ENCODE results near the gene ITGB3. TPM values are rescaled to one million over a fixed set of nuclear protein-coding genes. Genes with fewer than 3 reads are reported as not detected.

ITGB3 gene
- total RNA-seq, 1 experiment from 2014 or later, result 0.48 TPM

- Mint-ChIP-seq H3K36me3 (ENCODE audit: insufficient read depth, unreplicated experiment) (no peaks in the 10 kb centered on the region), H3K4me1 (ENCODE audit: low read depth, unreplicated experiment) (no peaks in the 10 kb centered on the region), H3K27ac (ENCODE audit: unreplicated experiment) (no peak overlapping the region), H3K4me3 (ENCODE audit: unreplicated experiment) (no peak overlapping the region), H3K9me3 (ENCODE audit: unreplicated experiment) (no peaks in the 10 kb centered on the region), H3K27me3 (ENCODE audit: insufficient read depth, unreplicated experiment) (no peaks in the 10 kb centered on the region)
- H3K4me1 ChIP-seq, result no peaks in the 10 kb centered on the region
- 0 out of 2 replicates have a peak, but pooled peaks cover 3% of the 10 kb centered on the region for H3K9me3 ChIP-seq
- H3K4me3 ChIP-seq (ENCODE audit: low read depth, low read length), result no peak overlapping the region
- no TSS peak for BruUV-seq (replicated peaks)
- CTCF ChIA-PET, result no interaction called here
- TF ChIP-seq CTCF (IDR thresholded peaks at IDR 0.05; ENCODE audit: insufficient read depth in 1 of 2, low read depth in 1 of 2, low read length in 1 of 2, severe bottlenecking in 1 of 2, unreplicated experiment in 1 of 2), result no peak
- H3K27me3 ChIP-seq (replicated peaks; ENCODE audit: control insufficient read depth, insufficient read depth, low read length), result 0 out of 2 replicates have a peak, but pooled peaks cover under 1% of the 10 kb centered on the region
- no peaks in the 10 kb centered on the region for H3K36me3 ChIP-seq (ENCODE audit: control insufficient read depth, insufficient read depth, low read length)
- POLR2A ChIA-PET, result no interaction called here
- intact Hi-C loops (cut with micrococcal nuclease; ENCODE audit: unreplicated experiment), result no loop called here
- DNase-seq, result no peak
These were observed 15.2 kb upstream of the ITGB3 start for GRCh38 chr17:47238321-47239010.

GRCh38 chr17:47239619-47239966 is 14.0 kb upstream of the ITGB3 start:
- BruUV-seq (replicated peaks), result no TSS peak

More at GRCh38 chr17:47239619-47239966, 14.0 kb upstream of the ITGB3 start:
- Mint-ChIP-seq H3K27me3 (ENCODE audit: insufficient read depth, unreplicated experiment) (peaks cover 4% of the 10 kb centered on the region), H3K4me3 (ENCODE audit: unreplicated experiment) (no peak overlapping the region), H3K27ac (ENCODE audit: unreplicated experiment) (no peak overlapping the region), H3K4me1 (ENCODE audit: low read depth, unreplicated experiment) (no peaks in the 10 kb centered on the region), H3K36me3 (ENCODE audit: insufficient read depth, unreplicated experiment) (no peaks in the 10 kb centered on the region), H3K9me3 (ENCODE audit: unreplicated experiment) (no peaks in the 10 kb centered on the region)
- no peaks in the 10 kb centered on the region for H3K4me1 ChIP-seq
- H3K4me3 ChIP-seq (ENCODE audit: low read depth, low read length), result no peak overlapping the region
- no peak for TF ChIP-seq CTCF (IDR thresholded peaks at IDR 0.05; ENCODE audit: insufficient read depth in 1 of 2, low read depth in 1 of 2, low read length in 1 of 2, severe bottlenecking in 1 of 2, unreplicated experiment in 1 of 2)
- H3K9me3 ChIP-seq, result 0 out of 2 replicates have a peak, but pooled peaks cover 3% of the 10 kb centered on the region
- ChIA-PET POLR2A (no interaction called here), CTCF (interaction anchor here (0.7 kb wide), 1 partner anchor 65 kb away, joined by 3 read pairs; no protein-coding TSS in a partner anchor)
- H3K27me3 ChIP-seq (replicated peaks; ENCODE audit: control insufficient read depth, insufficient read depth, low read length), result 0 out of 2 replicates have a peak, but pooled peaks cover 2% of the 10 kb centered on the region
- H3K36me3 ChIP-seq (ENCODE audit: control insufficient read depth, insufficient read depth, low read length), result no peaks in the 10 kb centered on the region
- DNase-seq, result no peak
- intact Hi-C loops (cut with micrococcal nuclease; ENCODE audit: unreplicated experiment), result no loop called here
